ENCODE measurements around the gene ABHD16A.
A peak's percentile ranks its signal among the peaks of the same experiment; 100 is the strongest.

Gene ABHD16A

DNA sequence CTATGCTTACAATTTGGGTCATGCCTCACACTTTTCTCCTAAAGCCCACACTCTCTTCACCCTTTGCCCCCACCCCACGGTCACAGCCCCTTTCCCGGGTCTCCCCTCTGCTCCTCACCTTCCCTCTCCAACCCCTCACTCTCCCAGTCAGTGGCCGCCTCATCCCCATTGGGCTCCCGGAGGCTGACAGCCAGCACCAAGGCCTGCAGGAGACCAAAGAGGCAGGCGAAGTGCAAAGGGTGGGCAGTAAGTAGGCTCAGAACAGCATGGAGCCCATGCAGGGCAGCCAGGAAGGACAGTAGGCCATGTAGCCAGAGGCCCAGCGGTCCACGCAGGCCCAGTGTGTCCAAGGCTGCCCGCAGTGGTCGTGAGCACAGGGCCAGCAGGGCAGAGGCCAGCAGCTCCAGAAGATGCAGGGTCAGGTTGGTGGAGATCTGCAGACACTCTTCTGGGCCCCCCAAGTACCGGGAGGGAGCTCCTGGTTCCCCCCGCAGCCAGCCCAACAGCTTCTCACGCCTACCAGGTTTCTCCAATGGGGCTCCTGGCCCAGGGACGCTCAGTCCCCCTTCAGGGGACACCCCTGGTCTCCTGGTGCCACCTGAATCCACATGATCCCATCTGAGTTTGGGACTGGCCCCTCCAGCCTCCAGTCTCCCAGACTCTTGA is 44.0 kb downstream of the ABHD16A start:
- H3K27me3 ChIP-seq (ENCODE audit: control insufficient read depth in 1 of 2, insufficient read depth in 2 of 2, low read length in 2 of 2), result no peaks in the 10 kb centered on the region
- peaks cover 0 to 24% of the 10 kb centered on the region in 2 donors for H3K36me3 ChIP-seq (ENCODE audit: control insufficient read depth in 2 of 2, insufficient read depth in 2 of 2, low read length in 2 of 2)
- H3K4me1 ChIP-seq (ENCODE audit: control insufficient read depth, insufficient read depth, low read length), result peaks cover 50% of the 10 kb centered on the region
- peak overlapping the region; percentile 93 to 98 for H3K9ac ChIP-seq (ENCODE audit: low read length in 2 of 2)
- H3K4me3 ChIP-seq (ENCODE audit: low read length in 2 of 2), result peak overlapping the region; percentile 96 to 97
- H3K27ac ChIP-seq (ENCODE audit: low read length), result peak overlapping the region; percentile 87
- H3K9me3 ChIP-seq (ENCODE audit: control insufficient read depth in 2 of 2, low read length in 2 of 2), result no peaks in the 10 kb centered on the region

DNA sequence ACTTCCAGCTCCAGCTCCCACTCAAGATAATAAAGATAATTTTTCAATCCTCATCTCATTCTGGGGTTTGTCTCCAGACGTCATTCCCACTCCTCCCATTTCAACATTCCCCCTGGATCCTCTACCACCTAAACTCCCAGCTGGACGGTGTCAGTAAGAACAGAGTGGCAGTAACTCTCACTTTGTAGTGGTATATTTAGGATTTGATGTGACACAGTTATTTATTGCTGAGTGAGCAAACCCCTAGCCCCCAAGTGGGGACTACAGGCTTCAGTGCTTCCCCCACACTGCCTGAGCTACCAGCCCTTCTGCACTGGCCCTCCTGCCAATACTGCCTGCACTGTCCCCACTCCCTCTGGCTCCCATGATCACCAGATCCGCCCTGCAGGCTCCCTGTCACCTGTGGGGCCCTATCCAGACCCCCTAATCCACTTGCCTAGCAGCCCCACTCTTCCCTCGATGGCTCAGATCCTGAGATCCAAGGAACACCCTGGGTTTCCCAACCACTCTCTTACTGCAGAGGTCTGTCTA is 44.9 kb downstream of the ABHD16A start:
- H3K9ac ChIP-seq (ENCODE audit: low read length in 2 of 2), result peak overlapping the region; percentile 23 to 55
- no peaks in the 10 kb centered on the region for H3K27me3 ChIP-seq (ENCODE audit: control insufficient read depth in 1 of 2, insufficient read depth in 2 of 2, low read length in 2 of 2)
- H3K4me1 ChIP-seq (ENCODE audit: control insufficient read depth, insufficient read depth, low read length), result peaks cover 46% of the 10 kb centered on the region
- no peaks in the 10 kb centered on the region for H3K9me3 ChIP-seq (ENCODE audit: control insufficient read depth in 2 of 2, low read length in 2 of 2)
- H3K27ac ChIP-seq (ENCODE audit: low read length), result no peak overlapping the region
- peaks cover 0 to 24% of the 10 kb centered on the region in 2 donors for H3K36me3 ChIP-seq (ENCODE audit: control insufficient read depth in 2 of 2, insufficient read depth in 2 of 2, low read length in 2 of 2)
- H3K4me3 ChIP-seq (ENCODE audit: low read length in 2 of 2), result peak overlapping the region in 1 of 2 donors; percentile 8

GRCh38 chr6:31657406-31658157 is 45.5 kb downstream of the ABHD16A start:
- Histone ChIP-seq H3K27me3 (ENCODE audit: control insufficient read depth in 1 of 2, insufficient read depth in 2 of 2, low read length in 2 of 2) (no peaks in the 10 kb centered on the region), H3K4me1 (ENCODE audit: control insufficient read depth, insufficient read depth, low read length) (peaks cover 42% of the 10 kb centered on the region), H3K4me3 (ENCODE audit: low read length in 2 of 2) (no peak overlapping the region), H3K27ac (ENCODE audit: low read length) (no peak overlapping the region), H3K9ac (ENCODE audit: low read length in 2 of 2) (peak overlapping the region in 1 of 2 donors; percentile 23), H3K9me3 (ENCODE audit: control insufficient read depth in 2 of 2, low read length in 2 of 2) (no peaks in the 10 kb centered on the region), H3K36me3 (ENCODE audit: control insufficient read depth in 2 of 2, insufficient read depth in 2 of 2, low read length in 2 of 2) (peaks cover 0 to 24% of the 10 kb centered on the region in 2 donors)

DNA sequence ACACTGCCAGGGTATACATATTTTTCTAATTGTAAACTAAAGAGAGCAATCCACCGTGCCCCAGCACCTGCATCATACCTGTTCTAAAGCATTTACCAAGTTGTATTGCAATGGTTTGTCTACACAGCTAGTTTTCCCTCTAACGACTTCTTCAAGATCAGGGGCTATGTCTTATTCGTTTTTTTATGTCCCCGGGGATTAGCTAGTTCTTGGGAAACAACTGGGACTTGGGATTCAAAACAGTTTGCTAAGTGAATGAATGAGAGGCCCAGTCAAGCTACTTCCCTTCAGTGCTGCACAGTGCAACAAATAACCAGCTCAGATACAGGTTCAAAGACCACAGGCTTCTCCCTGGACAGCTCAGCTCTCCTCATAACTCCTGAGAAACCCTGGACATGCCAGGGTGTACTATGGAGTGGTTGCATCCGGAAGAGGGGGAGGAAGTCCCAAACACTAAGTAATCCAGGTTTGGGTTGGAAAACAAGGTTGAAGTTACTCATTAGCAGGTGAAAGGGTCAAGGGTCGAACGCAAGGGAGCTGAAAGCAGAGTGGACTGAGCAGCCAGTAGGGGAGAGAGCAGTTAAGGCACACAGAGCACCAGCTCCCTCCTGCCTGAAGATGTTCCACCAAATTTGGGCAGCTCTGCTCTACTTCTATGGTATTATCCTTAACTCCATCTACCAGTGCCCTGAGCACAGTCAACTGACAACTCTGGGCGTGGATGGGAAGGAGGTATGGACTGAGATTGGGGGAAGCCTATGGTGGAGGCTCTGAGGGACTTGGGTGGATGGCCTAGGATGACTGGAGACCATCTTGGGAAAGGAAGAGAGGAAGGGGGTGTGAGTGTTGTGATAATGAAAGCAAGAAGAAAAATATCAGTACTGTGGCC is 47.5 kb downstream of the ABHD16A start, which contains the start of gene APOM:
Gene APOM (plus strand): TSS at position 546 of the 889 bp plus-strand sequence. CDS start 73 bp downstream, at position 619.
- H3K9ac ChIP-seq (ENCODE audit: low read length in 2 of 2), result no peak within 1 kb of the TSS

GRCh38 chr6:31654574-31655348 is 48.4 kb downstream of the ABHD16A start:
- peaks cover 40% of the 10 kb centered on the region for H3K4me1 ChIP-seq (ENCODE audit: control insufficient read depth, insufficient read depth, low read length)

More for the DNA sequence above, 47.5 kb downstream of the ABHD16A start, which contains the start of gene APOM:
- Histone ChIP-seq H3K4me3 (ENCODE audit: low read length in 2 of 2) (no peak within 1 kb of the TSS), H3K4me1 (ENCODE audit: control insufficient read depth, insufficient read depth, low read length) (peaks cover 44% of the 10 kb centered on the region), H3K36me3 (ENCODE audit: control insufficient read depth in 2 of 2, insufficient read depth in 2 of 2, low read length in 2 of 2) (peaks cover 0 to 16% of the 10 kb centered on the region in 2 donors), H3K9me3 (ENCODE audit: control insufficient read depth in 2 of 2, low read length in 2 of 2) (no peaks in the 10 kb centered on the region), H3K27ac (ENCODE audit: low read length) (no peak within 1 kb of the TSS), H3K27me3 (ENCODE audit: control insufficient read depth in 1 of 2, insufficient read depth in 2 of 2, low read length in 2 of 2) (no peaks in the 10 kb centered on the region)

GRCh38 chr6:31652925-31653724 is 50.0 kb downstream of the ABHD16A start:
- peaks cover 16 to 28% of the 10 kb centered on the region in 2 donors for H3K36me3 ChIP-seq (ENCODE audit: control insufficient read depth in 2 of 2, insufficient read depth in 2 of 2, low read length in 2 of 2)
- peak overlapping the region; percentile 98 for H3K27ac ChIP-seq (ENCODE audit: low read length)
- H3K9ac ChIP-seq (ENCODE audit: low read length in 2 of 2), result peak overlapping the region; percentile 84 to 99
- H3K4me3 ChIP-seq (ENCODE audit: low read length in 2 of 2), result peak overlapping the region; percentile 78 to 96
- peaks cover 25% of the 10 kb centered on the region for H3K4me1 ChIP-seq (ENCODE audit: control insufficient read depth, insufficient read depth, low read length)
- no peaks in the 10 kb centered on the region for H3K27me3 ChIP-seq (ENCODE audit: control insufficient read depth in 1 of 2, insufficient read depth in 2 of 2, low read length in 2 of 2)
- H3K9me3 ChIP-seq (ENCODE audit: control insufficient read depth in 2 of 2, low read length in 2 of 2), result no peaks in the 10 kb centered on the region

More at GRCh38 chr6:31654574-31655348, 48.4 kb downstream of the ABHD16A start:
- H3K9me3 ChIP-seq (ENCODE audit: control insufficient read depth in 2 of 2, low read length in 2 of 2), result no peaks in the 10 kb centered on the region
- no peak overlapping the region for H3K9ac ChIP-seq (ENCODE audit: low read length in 2 of 2)
- no peaks in the 10 kb centered on the region for H3K27me3 ChIP-seq (ENCODE audit: control insufficient read depth in 1 of 2, insufficient read depth in 2 of 2, low read length in 2 of 2)
- H3K36me3 ChIP-seq (ENCODE audit: control insufficient read depth in 2 of 2, insufficient read depth in 2 of 2, low read length in 2 of 2), result peaks cover 0 to 16% of the 10 kb centered on the region in 2 donors
- H3K27ac ChIP-seq (ENCODE audit: low read length), result no peak overlapping the region
- H3K4me3 ChIP-seq (ENCODE audit: low read length in 2 of 2), result no peak overlapping the region

DNA sequence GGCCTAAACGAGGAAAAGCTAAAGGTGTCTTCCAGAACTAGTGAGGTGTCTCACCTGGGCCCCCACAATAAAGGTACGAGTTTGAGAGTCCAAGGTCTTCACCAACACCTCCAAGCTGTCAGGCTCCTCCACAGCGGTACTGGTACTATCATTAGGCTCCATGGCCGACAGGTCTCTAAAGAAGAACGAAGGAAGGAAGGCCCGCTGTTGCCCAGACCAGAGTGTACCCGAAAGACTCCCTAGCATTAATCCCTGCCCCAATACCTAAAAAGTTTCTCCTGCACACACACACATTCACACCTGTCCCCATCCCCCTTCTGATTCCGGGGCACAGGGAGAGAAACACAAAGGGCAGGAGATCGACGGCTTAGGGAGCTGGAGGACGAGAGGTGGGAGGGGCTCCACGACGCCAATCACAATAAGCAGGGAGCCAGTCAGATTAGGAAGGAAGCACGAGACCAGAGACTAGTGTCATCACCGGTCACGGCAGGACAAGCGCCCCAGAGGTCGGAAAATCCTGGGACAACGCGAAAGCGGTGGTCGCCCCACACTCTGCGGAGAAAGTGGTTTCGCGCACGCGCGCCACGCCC is 51.4 kb downstream of the ABHD16A start:
- Histone ChIP-seq H3K36me3 (ENCODE audit: control insufficient read depth in 2 of 2, insufficient read depth in 2 of 2, low read length in 2 of 2) (peaks cover 26 to 30% of the 10 kb centered on the region in 2 donors), H3K27me3 (ENCODE audit: control insufficient read depth in 1 of 2, insufficient read depth in 2 of 2, low read length in 2 of 2) (no peaks in the 10 kb centered on the region), H3K4me3 (ENCODE audit: low read length in 2 of 2) (peak overlapping the region; percentile 78 to 96), H3K27ac (ENCODE audit: low read length) (peak overlapping the region; percentile 98), H3K9ac (ENCODE audit: low read length in 2 of 2) (peak overlapping the region; percentile 84 to 99), H3K4me1 (ENCODE audit: control insufficient read depth, insufficient read depth, low read length) (peaks cover 20% of the 10 kb centered on the region), H3K9me3 (ENCODE audit: control insufficient read depth in 2 of 2, low read length in 2 of 2) (no peaks in the 10 kb centered on the region)

GRCh38 chr6:31645325-31645724 is 57.8 kb downstream of the ABHD16A start:
- peaks cover 3% of the 10 kb centered on the region for H3K4me1 ChIP-seq (ENCODE audit: control insufficient read depth, insufficient read depth, low read length)
- H3K36me3 ChIP-seq (ENCODE audit: control insufficient read depth in 2 of 2, insufficient read depth in 2 of 2, low read length in 2 of 2), result peaks cover 77 to 81% of the 10 kb centered on the region in 2 donors
- no peaks in the 10 kb centered on the region for H3K27me3 ChIP-seq (ENCODE audit: control insufficient read depth in 1 of 2, insufficient read depth in 2 of 2, low read length in 2 of 2)
- no peak overlapping the region for H3K9ac ChIP-seq (ENCODE audit: low read length in 2 of 2)
- H3K27ac ChIP-seq (ENCODE audit: low read length), result no peak overlapping the region
- no peaks in the 10 kb centered on the region for H3K9me3 ChIP-seq (ENCODE audit: control insufficient read depth in 2 of 2, low read length in 2 of 2)
- H3K4me3 ChIP-seq (ENCODE audit: low read length in 2 of 2), result no peak overlapping the region
